HG02610 (cell line): ENCODE results near the gene MSL1.

Experiments used
- ATAC-seq: cut with Tn5 transposase; IDR thresholded peaks from one replicate; pipeline ENCODE4 v1.9.1; 2021; ENCODE audit warnings: mild to moderate bottlenecking, moderate library complexity; ENCODE audit not compliant: unreplicated experiment

The MSL1 gene

GRCh38 chr17:40103688-40104087 lies 18.1 kb upstream of the MSL1 start:
- ATAC-seq: no peak

- no peak for ATAC-seq
Measured at GRCh38 chr17:40104594-40105486, 16.9 kb upstream of the MSL1 start.

GRCh38 chr17:40105861-40106759 lies 15.7 kb upstream of the MSL1 start:
- ATAC-seq: no peak

- ATAC-seq: no peak
Measured at GRCh38 chr17:40106760-40107521, 14.8 kb upstream of the MSL1 start.

- ATAC-seq: no peak
Measured at GRCh38 chr17:40107522-40108174, 14.1 kb upstream of the MSL1 start.

GRCh38 chr17:40108970-40109824 lies 12.6 kb upstream of the MSL1 start:
- ATAC-seq: no peak

- no peak for ATAC-seq
Measured at GRCh38 chr17:40110026-40110845, 11.5 kb upstream of the MSL1 start.

GRCh38 chr17:40111221-40112128 lies 10.3 kb upstream of the MSL1 start:
- peak; percentile 46 for ATAC-seq

GRCh38 chr17:40112191-40112711 lies 9.5 kb upstream of the MSL1 start:
- no peak for ATAC-seq

- no peak for ATAC-seq
Measured at GRCh38 chr17:40112718-40113109, 9.1 kb upstream of the MSL1 start.

GRCh38 chr17:40113110-40113906 lies 8.5 kb upstream of the MSL1 start:
- ATAC-seq: peak; percentile 75

- ATAC-seq: no peak
Measured at GRCh38 chr17:40113907-40114245, 7.9 kb upstream of the MSL1 start.

GRCh38 chr17:40115101-40115436 lies 6.7 kb upstream of the MSL1 start:
- ATAC-seq: no peak

GRCh38 chr17:40122136-40122998 lies 596 bp downstream of the MSL1 start:
- peak; percentile 28 for ATAC-seq

GRCh38 chr17:40122999-40123810 lies 1.4 kb downstream of the MSL1 start:
- ATAC-seq: peak; percentile 21
